H1 (cell line): ENCODE measurements around the gene SMYD3. TPM values are rescaled to one million over a fixed set of nuclear protein-coding genes. Genes with fewer than 3 reads are reported as not detected.

Experiments used
- CTCF ChIA-PET: fragments of 300-600 bp; sonication (Branson Sonifier 250); formaldehyde crosslinking; loops from one replicate; lab custom pipeline; 2021; ENCODE audit not compliant: partially characterized antibody; lab: Charles Lee
- POLR2A ChIA-PET: fragments of 300-600 bp; sonication (Branson Sonifier 250); formaldehyde crosslinking; loops from one replicate; lab custom pipeline; 2021; ENCODE audit warnings: inconsistent platforms; ENCODE audit not compliant: partially characterized antibody; lab: Charles Lee
- DNase-seq, 2 experiments: peaks; one replicate each; pipeline versions ENCODE4 v3.0.0 to v3.0.0-alpha.2; 2010 to 2022; ENCODE audit warnings: low spot score in 2 of 2, low read depth in 1 of 2, mixed read lengths in 1 of 2
- FAIRE-seq: peaks from 2 replicates; lab custom pipeline; 2011; peaks lifted over from hg19 to GRCh38; lab: Jason Lieb, UNC
- H2AFZ ChIP-seq: 2 replicates; pipeline ENCODE4 v1.8.1; 2012; ENCODE audit warnings: low read length, inconsistent platforms
- H2AK5ac ChIP-seq: 2 replicates; pipeline ENCODE4 v1.6.1; 2013; ENCODE audit warnings: low read depth, low read length
- H2BK120ac ChIP-seq: replicated peaks from 2 replicates; pipeline ENCODE3; 2013; ENCODE audit warnings: low read depth, low read length, inconsistent platforms
- H2BK12ac ChIP-seq: 2 replicates; pipeline ENCODE4 v1.6.1; 2013; ENCODE audit warnings: low read depth, low read length
- H2BK15ac ChIP-seq: 2 replicates; pipeline ENCODE4 v1.6.1; 2013; ENCODE audit warnings: low read length
- H2BK20ac ChIP-seq: 2 replicates; pipeline ENCODE4 v1.6.1; 2013; ENCODE audit warnings: low read length
- H2BK5ac ChIP-seq: 2 replicates; pipeline ENCODE4 v1.6.1; 2013; ENCODE audit warnings: low read depth, low read length
- H3K14ac ChIP-seq: 2 replicates; pipeline ENCODE4 v1.6.1; 2013; ENCODE audit warnings: inconsistent platforms; ENCODE audit not compliant: insufficient read length
- H3K18ac ChIP-seq: 2 replicates; pipeline ENCODE4 v1.6.1; 2013; ENCODE audit warnings: low read length; ENCODE audit errors: extremely low read depth
- H3K23ac ChIP-seq: 2 replicates; pipeline ENCODE4 v1.6.1; 2013; ENCODE audit warnings: inconsistent platforms; ENCODE audit not compliant: insufficient read length
- H3K23me2 ChIP-seq: 2 replicates; pipeline ENCODE4 v1.6.1; 2013; ENCODE audit warnings: low read depth, low read length
- H3K27ac ChIP-seq: 2 replicates; pipeline ENCODE4 v1.6.1; 2011; ENCODE audit warnings: low read depth, low read length, inconsistent platforms
- H3K27me3 ChIP-seq, 4 experiments: replicated peaks in 1 of 4; 1 replicate in 1 of 4; 2 replicates in 3 of 4; pipeline versions ENCODE4 v1.6.1 to v1.8.1; 2011 to 2013; ENCODE audit warnings: low read length in 3 of 4, mild to moderate bottlenecking in 3 of 4, inconsistent platforms in 2 of 4, mixed read lengths in 2 of 4, moderate library complexity in 1 of 4; ENCODE audit not compliant: control insufficient read depth in 3 of 4, insufficient read depth in 3 of 4; ENCODE audit errors: extremely low read depth in 1 of 4
- H3K36me3 ChIP-seq, 4 experiments: 2 replicates each; pipeline versions ENCODE4 v1.6.1 to v1.8.1; 2011 to 2013; ENCODE audit warnings: mild to moderate bottlenecking in 4 of 4, low read length in 3 of 4, moderate library complexity in 2 of 4, control low read depth in 1 of 4, inconsistent platforms in 1 of 4; ENCODE audit not compliant: insufficient read depth in 4 of 4, control insufficient read depth in 2 of 4
- H3K4ac ChIP-seq: replicated peaks from 2 replicates; pipeline ENCODE3; 2013; ENCODE audit warnings: low read length, low read depth, mixed read lengths, inconsistent platforms; ENCODE audit not compliant: insufficient read length
- H3K4me1 ChIP-seq, 4 experiments: replicated peaks in 1 of 4; 1 replicate in 1 of 4; 2 replicates in 3 of 4; pipeline versions ENCODE4 v1.6.1 to v1.8.1; 2011 to 2013; ENCODE audit warnings: low read length in 3 of 4, inconsistent platforms in 2 of 4, mixed read lengths in 1 of 4; ENCODE audit not compliant: insufficient read depth in 4 of 4, control insufficient read depth in 3 of 4
- H3K4me2 ChIP-seq, 2 experiments: 2 replicates each; pipeline versions ENCODE4 v1.6.1 to v1.8.1; 2011 to 2013; ENCODE audit warnings: low read depth in 2 of 2, low read length in 2 of 2, control low read depth in 1 of 2, inconsistent platforms in 1 of 2, mild to moderate bottlenecking in 1 of 2; ENCODE audit not compliant: insufficient read depth in 1 of 2
- H3K4me3 ChIP-seq, 4 experiments: fragments of 200-600, 300-600 bp in 1 of 4; sonication (generic), shearing (Covaris generic), sonication (Bioruptor Twin) in 1 of 4; 2 replicates each; pipeline versions ENCODE4 v1.5.1 to v1.8.1; 2011 to 2016; ENCODE audit warnings: low read length in 4 of 4, low read depth in 3 of 4, control low read depth in 2 of 4, inconsistent platforms in 2 of 4, mild to moderate bottlenecking in 2 of 4, mixed read lengths in 1 of 4, moderate library complexity in 1 of 4; ENCODE audit not compliant: insufficient read depth in 2 of 4; ENCODE audit errors: extremely low read depth in 1 of 4
- H3K56ac ChIP-seq: replicated peaks from 2 replicates; pipeline ENCODE3; 2013; ENCODE audit warnings: low read depth, mild to moderate bottlenecking, mixed read lengths, low read length, inconsistent platforms; ENCODE audit not compliant: insufficient read length
- H3K79me1 ChIP-seq: 2 replicates; pipeline ENCODE4 v1.6.1; 2013; ENCODE audit warnings: low read depth, low read length, control low read depth
- H3K79me2 ChIP-seq, 2 experiments: 2 replicates each; pipeline versions ENCODE4 v1.6.1 to v1.8.1; 2012 to 2013; ENCODE audit warnings: low read length in 2 of 2, mild to moderate bottlenecking in 2 of 2, inconsistent platforms in 1 of 2; ENCODE audit not compliant: insufficient read depth in 2 of 2, control insufficient read depth in 1 of 2
- H3K9ac ChIP-seq, 4 experiments: replicated peaks in 1 of 4; 1 replicate in 1 of 4; 2 replicates in 3 of 4; pipeline versions ENCODE4 v1.6.1 to v1.8.1; 2011 to 2013; ENCODE audit warnings: low read depth in 3 of 4, low read length in 3 of 4, control low read depth in 2 of 4, mild to moderate bottlenecking in 2 of 4, moderate library complexity in 2 of 4, inconsistent platforms in 1 of 4; ENCODE audit errors: extremely low read depth in 1 of 4
- H3K9me3 ChIP-seq, 2 experiments: 2 replicates each; pipeline versions ENCODE4 v1.6.1 to v1.8.1; 2012 to 2013; ENCODE audit warnings: mild to moderate bottlenecking in 2 of 2, moderate library complexity in 2 of 2, control low read depth in 1 of 2, inconsistent platforms in 1 of 2, low read depth in 1 of 2, low read length in 1 of 2, mixed read lengths in 1 of 2; ENCODE audit not compliant: insufficient read depth in 2 of 2
- H4K20me1 ChIP-seq, 2 experiments: replicated peaks in 1 of 2; 2 replicates each; pipeline versions ENCODE3 to v1.8.1; 2011 to 2013; ENCODE audit warnings: inconsistent platforms in 2 of 2, low read length in 2 of 2, mild to moderate bottlenecking in 1 of 2; ENCODE audit not compliant: insufficient read depth in 2 of 2, control insufficient read depth in 1 of 2
- H4K5ac ChIP-seq: 2 replicates; pipeline ENCODE4 v1.6.1; 2013; ENCODE audit warnings: low read length, low read depth, mixed read lengths, inconsistent platforms; ENCODE audit not compliant: insufficient read length
- H4K8ac ChIP-seq: 2 replicates; pipeline ENCODE4 v1.8.0; 2013; ENCODE audit warnings: mild to moderate bottlenecking, moderate library complexity, low read length, inconsistent platforms; ENCODE audit not compliant: insufficient read depth; ENCODE audit errors: extremely low read depth
- H4K91ac ChIP-seq: replicated peaks from 2 replicates; pipeline ENCODE3; 2013; ENCODE audit warnings: low read length, mixed read lengths, inconsistent platforms; ENCODE audit not compliant: insufficient read length
- FOSL1 ChIP-seq: IDR thresholded peaks from 2 replicates; pipeline ENCODE4 v1.6.1; 2011; ENCODE audit warnings: mild to moderate bottlenecking, low read depth, low read length, moderate library complexity; ENCODE audit not compliant: insufficient read depth
- KDM4A ChIP-seq: IDR thresholded peaks from one replicate; pipeline ENCODE4 v1.7.1; 2012; ENCODE audit warnings: low read depth, mild to moderate bottlenecking, moderate library complexity, low read length, inconsistent platforms; ENCODE audit not compliant: severe bottlenecking
- MAFK ChIP-seq: IDR thresholded peaks from 2 replicates; pipeline ENCODE4 v1.6.1; 2012; ENCODE audit warnings: low read depth, mild to moderate bottlenecking, improper control_type of control experiment, low read length
- POLR2AphosphoS5 ChIP-seq: IDR thresholded peaks from 2 replicates; pipeline ENCODE4 v1.6.1; 2011; ENCODE audit warnings: low read depth, low read length
- RAD21 ChIP-seq, 2 experiments: IDR thresholded peaks in 1 of 2; conservative IDR thresholded peaks in 1 of 2; 2 replicates each; pipeline ENCODE4 v1.6.1; 2011; ENCODE audit warnings: low read depth in 2 of 2, low read length in 2 of 2, improper control_type of control experiment in 1 of 2, inconsistent platforms in 1 of 2, mild to moderate bottlenecking in 1 of 2, moderate library complexity in 1 of 2
- SAP30 ChIP-seq: fragments of 300-600 bp; sonication (generic); IDR thresholded peaks from 2 replicates; pipeline ENCODE4 v1.7.1; 2012; ENCODE audit warnings: low read length, moderate library complexity, mild to moderate bottlenecking, inconsistent platforms; ENCODE audit not compliant: insufficient read depth, insufficient replicate concordance
- SIN3A ChIP-seq, 2 experiments: IDR thresholded peaks in 1 of 2; conservative IDR thresholded peaks in 1 of 2; 2 replicates each; pipeline ENCODE4 v1.6.1; 2011 to 2012; ENCODE audit warnings: low read length in 2 of 2, improper control_type of control experiment in 1 of 2, low read depth in 1 of 2, mild to moderate bottlenecking in 1 of 2
- SP1 ChIP-seq: IDR thresholded peaks from 2 replicates; pipeline ENCODE4 v1.6.1; 2011; ENCODE audit warnings: low read depth, low read length
- WGBS, 2 experiments: shearing (Covaris generic) in 1 of 2; methylation state at CpG; one replicate each; pipeline versions ENCODE4 v1.1.6 to v1.1.7; 2013 to 2015; ENCODE audit warnings: low lambda C conversion rate in 2 of 2, mixed read lengths in 2 of 2, inconsistent platforms in 1 of 2, low coverage in 1 of 2, missing lambda C conversion rate in 1 of 2; ENCODE audit not compliant: insufficient replicate concordance in 2 of 2, insufficient coverage in 1 of 2, insufficient read length in 1 of 2; ENCODE audit errors: extremely low coverage in 1 of 2, missing lambda C conversion rate in 1 of 2; 5-methylcytosine and 5-hydroxymethylcytosine counted together
- polyA plus RNA-seq, 7 experiments: library from polyadenylated mRNA; depleted of rRNA in 3 of 7; stranded (reverse) in 5 of 7; unstranded in 2 of 7; fragments of >200 nt in 5 of 7; fragments of 200-250 nt in 2 of 7; gene quantifications; 1 replicate in 5 of 7; 2 replicates in 1 of 7; 4 replicates in 1 of 7; pipeline versions ENCODE4 v1.2.1 to v1.2.3, GENCODE V29; 2011 to 2013; ENCODE audit warnings: missing spikeins in 2 of 7, mixed read lengths in 2 of 7
- total RNA-seq: library from RNA; stranded (reverse); fragmentation: NEBNext Ultra II Directional; extraction: Animal tissue kit (Norgen Biotek cat#: 25700); gene quantifications from 2 replicates; pipeline ENCODE4 v1.2.1, GENCODE V29; 2021

The SMYD3 gene
- total and polyA plus RNA-seq, 2 of the 8 experiments (the other 6 are each of a cell fraction or from before 2014, with no cell fraction given), result 17.3 to 25.4 TPM

DNA sequence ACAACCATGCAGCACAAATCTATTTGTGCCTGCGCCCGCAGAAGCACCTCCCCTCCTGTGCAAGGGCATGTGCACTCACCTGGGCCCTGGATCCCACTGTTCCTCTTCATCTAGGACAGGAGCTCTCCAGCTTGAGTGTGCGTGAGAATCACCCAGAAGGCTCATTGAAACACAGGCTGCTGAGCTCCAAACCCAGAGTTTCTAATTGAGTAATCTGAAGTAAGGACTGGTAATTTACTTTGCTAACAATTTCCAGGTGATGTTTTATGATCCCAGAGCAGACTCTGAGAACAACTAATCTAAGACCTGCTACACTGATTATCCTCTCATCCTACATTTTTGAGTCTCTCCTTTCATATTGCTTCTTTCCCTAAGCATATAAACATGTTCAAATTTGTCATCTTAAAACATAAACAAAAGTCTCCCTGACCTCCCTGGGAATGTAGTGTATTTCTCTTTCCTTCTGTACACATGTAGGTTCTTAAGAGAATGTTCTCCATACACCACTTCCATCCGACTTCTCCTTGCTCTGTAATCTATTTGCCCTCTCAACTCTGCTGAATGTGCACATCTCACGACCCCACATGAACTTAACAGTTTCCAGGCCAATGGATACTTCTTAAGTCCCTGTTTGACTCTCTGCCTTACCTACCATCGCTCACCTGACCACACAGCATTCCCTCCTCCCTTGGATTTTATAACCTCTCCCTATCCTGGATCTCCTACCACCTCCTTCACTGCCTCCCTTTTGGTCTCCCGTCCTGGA is 522.5 kb downstream of the SMYD3 start:
- Histone ChIP-seq H3K9me3 (no peaks in the 10 kb centered on the region), H3K79me2 (no peaks in the 10 kb centered on the region), H2BK15ac (no peak overlapping the region), H2AK5ac (no peak overlapping the region), H2BK12ac (no peak overlapping the region), H4K5ac (no peak overlapping the region), H3K79me1 (no peaks in the 10 kb centered on the region), H3K36me3 (no peaks in the 10 kb centered on the region), H3K4ac (no peak overlapping the region), H3K4me2 (no peak overlapping the region), H3K27me3 (no peaks in the 10 kb centered on the region), H3K14ac (no peak overlapping the region), H4K20me1 (no peaks in the 10 kb centered on the region), H3K4me3 (no peak overlapping the region), H3K4me1 (no peaks in the 10 kb centered on the region), H4K8ac (no peak overlapping the region), H2AFZ (no peak overlapping the region), H2BK5ac (no peak overlapping the region), H3K9ac (no peak overlapping the region), H3K18ac (no peak overlapping the region), H4K91ac (no peak overlapping the region), H3K56ac (no peak overlapping the region), H2BK20ac (no peak overlapping the region), H3K23me2 (no peaks in the 10 kb centered on the region; the same call in none of the 2 replicates), H2BK120ac (no peak overlapping the region), H3K23ac (no peak overlapping the region), H3K27ac (no peak overlapping the region)
- FAIRE-seq (no peak), DNase-seq (no peak)
- 92% methylated on average over 7 of the region's 7 CpGs; no CpG with 5 or more reads in 1 of the 2 experiments for WGBS, 2 experiments
- ChIA-PET POLR2A (no interaction called here), CTCF (interaction anchor here (0.8 kb wide), 1 partner anchor 115 kb away, joined by 3 read pairs; no protein-coding TSS in a partner anchor)
- TF ChIP-seq SIN3A (conservative IDR thresholded peaks at IDR 0.05 in 1 of 2, IDR thresholded peaks at IDR 0.05 in 1 of 2; ENCODE audit: low read depth in 1 of 2, low read length in 2 of 2), result no peak
- no peak for TF ChIP-seq POLR2AphosphoS5
- TF ChIP-seq FOSL1, result no peak
- TF ChIP-seq SP1, result no peak
- TF ChIP-seq MAFK, result no peak
- no peak for TF ChIP-seq RAD21 (IDR thresholded peaks at IDR 0.05 in 1 of 2, conservative IDR thresholded peaks at IDR 0.05 in 1 of 2; ENCODE audit: low read depth in 2 of 2, low read length in 2 of 2)
- no peak for TF ChIP-seq SAP30
- no peak for TF ChIP-seq KDM4A
